Activated T-cell treated with anti-CD3 and anti-CD28 coated beads, Interleukin-2, amount 50 U/mL, for 4 hours (primary cell): Measurements from ENCODE around the gene PSMA7. TPM values are rescaled to one million over a fixed set of nuclear protein-coding genes. Genes with fewer than 3 reads are reported as not detected.

Experiments used
- ATAC-seq, 2 donors: fragments of 200-7000 bp; cut with Tn5 transposase; one replicate each; pipeline ENCODE4 v1.10.0; 2021
- DNase-seq: peaks from one replicate; pipeline ENCODE4 v3.0.0-alpha.2; 2020
- H3K27me3 Mint-ChIP-seq: one replicate; pipeline ENCODE4 v1.8.0; 2021; ENCODE audit warnings: low read depth, mixed read lengths
- H3K36me3 Mint-ChIP-seq: one replicate; pipeline ENCODE4 v1.8.0; 2022; ENCODE audit warnings: mixed read lengths; ENCODE audit not compliant: insufficient read depth
- H3K4me1 Mint-ChIP-seq: one replicate; pipeline ENCODE4 v1.8.0; 2021; ENCODE audit warnings: low read depth, mixed read lengths
- H3K4me3 Mint-ChIP-seq: one replicate; pipeline ENCODE4 v1.8.0; 2021; ENCODE audit warnings: mild to moderate bottlenecking, moderate library complexity, mixed read lengths
- H3K9me3 Mint-ChIP-seq: one replicate; pipeline ENCODE4 v1.8.0; 2021; ENCODE audit warnings: mixed read lengths
- total RNA-seq, 3 donors: library from RNA; stranded (reverse); gene quantifications; one replicate each; pipeline ENCODE4 v1.2.1, GENCODE V29; 2021

PSMA7 gene
- total RNA-seq, 3 donors from 2014 or later: 651 to 699 (median 689) TPM

GRCh38 chr20:62096421-62097380, 46.5 kb downstream of the PSMA7 start:
- H3K27me3 Mint-ChIP-seq: peaks cover 1% of the 10 kb centered on the region
- ATAC-seq: no peak
- H3K9me3 Mint-ChIP-seq: peaks cover 11% of the 10 kb centered on the region
- H3K36me3 Mint-ChIP-seq: no peaks in the 10 kb centered on the region
- no peak for DNase-seq
- H3K4me1 Mint-ChIP-seq: no peaks in the 10 kb centered on the region
- no peak overlapping the region for H3K4me3 Mint-ChIP-seq

- Mint-ChIP-seq H3K4me1 (no peaks in the 10 kb centered on the region), H3K9me3 (no peaks in the 10 kb centered on the region), H3K27me3 (peaks cover 2% of the 10 kb centered on the region), H3K4me3 (no peak overlapping the region), H3K36me3 (no peaks in the 10 kb centered on the region)
- no peak for ATAC-seq
- DNase-seq: no peak
These were observed 53.8 kb downstream of the PSMA7 start for GRCh38 chr20:62089393-62089792.

- no peaks in the 10 kb centered on the region for H3K9me3 Mint-ChIP-seq
- no peaks in the 10 kb centered on the region for H3K4me1 Mint-ChIP-seq
- ATAC-seq (peak; percentile 37 to 50), DNase-seq (no peak)
- H3K27me3 Mint-ChIP-seq: peaks cover 2% of the 10 kb centered on the region
- H3K4me3 Mint-ChIP-seq: no peak overlapping the region
- H3K36me3 Mint-ChIP-seq: no peaks in the 10 kb centered on the region
These were observed 54.7 kb downstream of the PSMA7 start for GRCh38 chr20:62088258-62089127.

GRCh38 chr20:62087632-62088031, 55.6 kb downstream of the PSMA7 start:
- peaks cover 2% of the 10 kb centered on the region for H3K27me3 Mint-ChIP-seq
- no peak overlapping the region for H3K4me3 Mint-ChIP-seq
- H3K4me1 Mint-ChIP-seq: no peaks in the 10 kb centered on the region
- no peaks in the 10 kb centered on the region for H3K36me3 Mint-ChIP-seq
- no peaks in the 10 kb centered on the region for H3K9me3 Mint-ChIP-seq
- ATAC-seq (no peak), DNase-seq (no peak)

GRCh38 chr20:62087227-62087626, 56.0 kb downstream of the PSMA7 start:
- Mint-ChIP-seq H3K36me3 (no peaks in the 10 kb centered on the region), H3K9me3 (no peaks in the 10 kb centered on the region), H3K27me3 (peaks cover 2% of the 10 kb centered on the region), H3K4me1 (no peaks in the 10 kb centered on the region), H3K4me3 (no peak overlapping the region)
- no peak for DNase-seq
- no peak for ATAC-seq

Other genes with a start within 250 kb of the PSMA7 start
- 10 to 100 TPM; 26.4 to 31.1 (median 27.0) TPM for gene TAF4, start 77.5 kb downstream of the PSMA7 start, total RNA-seq
- 10 to 100 TPM; 35.2 to 41.3 (median 40.9) TPM for gene LSM14B, start 20.9 kb downstream of the PSMA7 start, total RNA-seq
- gene SS18L1, start 375 bp upstream of the PSMA7 start, total RNA-seq: 10 to 100 TPM; 14.4 to 16.1 (median 14.5) TPM
- 10 to 100 TPM; 38.3 to 57.6 (median 49.8) TPM for gene MTG2, start 39.6 kb upstream of the PSMA7 start, total RNA-seq
- not detected for gene HRH3, start 76.9 kb upstream of the PSMA7 start, total RNA-seq
- 10 to 100 TPM; 17.5 to 22.5 (median 19.2) TPM for gene OSBPL2, start 95.1 kb upstream of the PSMA7 start, total RNA-seq
- gene ADRM1, start 159.6 kb upstream of the PSMA7 start, total RNA-seq: 100 to 1,000 TPM; 259 to 285 (median 274) TPM
- gene LAMA5, start 223.9 kb upstream of the PSMA7 start, total RNA-seq: 1 to 10 TPM in 1 of 3 donors, under 1 TPM in 2; 0.82 to 1.0 (median 0.84) TPM
- gene RPS21, start 243.7 kb upstream of the PSMA7 start, total RNA-seq: 1,000 to 10,000 TPM; 2,653 to 2,730 (median 2,725) TPM